HUES6 (cell line): ENCODE measurements around the gene ME3.

Experiments used
- H3K27ac ChIP-seq: 2 replicates; pipeline ENCODE4 v1.7.0; 2013; ENCODE audit warnings: low read depth, mild to moderate bottlenecking, low read length, inconsistent platforms
- H3K27me3 ChIP-seq: 2 replicates; pipeline ENCODE4 v1.6.1; 2013; ENCODE audit warnings: low read length; ENCODE audit not compliant: control insufficient read depth, insufficient read depth
- H3K36me3 ChIP-seq: 2 replicates; pipeline ENCODE4 v1.6.1; 2013; ENCODE audit warnings: low read length; ENCODE audit not compliant: control insufficient read depth, insufficient read depth
- H3K4me1 ChIP-seq: 2 replicates; pipeline ENCODE4 v1.6.1; 2013; ENCODE audit warnings: low read length; ENCODE audit not compliant: control insufficient read depth, insufficient read depth
- H3K4me3 ChIP-seq: 2 replicates; pipeline ENCODE4 v1.5.1; 2013; ENCODE audit warnings: low read depth, low read length
- H3K9ac ChIP-seq: one replicate; pipeline ENCODE4 v1.6.1; 2013; ENCODE audit warnings: mild to moderate bottlenecking, low read length
- H3K9me3 ChIP-seq: 2 replicates; pipeline ENCODE4 v1.6.1; 2013; ENCODE audit warnings: low read depth, low read length; ENCODE audit not compliant: control insufficient read depth, insufficient read depth

The ME3 gene

DNA sequence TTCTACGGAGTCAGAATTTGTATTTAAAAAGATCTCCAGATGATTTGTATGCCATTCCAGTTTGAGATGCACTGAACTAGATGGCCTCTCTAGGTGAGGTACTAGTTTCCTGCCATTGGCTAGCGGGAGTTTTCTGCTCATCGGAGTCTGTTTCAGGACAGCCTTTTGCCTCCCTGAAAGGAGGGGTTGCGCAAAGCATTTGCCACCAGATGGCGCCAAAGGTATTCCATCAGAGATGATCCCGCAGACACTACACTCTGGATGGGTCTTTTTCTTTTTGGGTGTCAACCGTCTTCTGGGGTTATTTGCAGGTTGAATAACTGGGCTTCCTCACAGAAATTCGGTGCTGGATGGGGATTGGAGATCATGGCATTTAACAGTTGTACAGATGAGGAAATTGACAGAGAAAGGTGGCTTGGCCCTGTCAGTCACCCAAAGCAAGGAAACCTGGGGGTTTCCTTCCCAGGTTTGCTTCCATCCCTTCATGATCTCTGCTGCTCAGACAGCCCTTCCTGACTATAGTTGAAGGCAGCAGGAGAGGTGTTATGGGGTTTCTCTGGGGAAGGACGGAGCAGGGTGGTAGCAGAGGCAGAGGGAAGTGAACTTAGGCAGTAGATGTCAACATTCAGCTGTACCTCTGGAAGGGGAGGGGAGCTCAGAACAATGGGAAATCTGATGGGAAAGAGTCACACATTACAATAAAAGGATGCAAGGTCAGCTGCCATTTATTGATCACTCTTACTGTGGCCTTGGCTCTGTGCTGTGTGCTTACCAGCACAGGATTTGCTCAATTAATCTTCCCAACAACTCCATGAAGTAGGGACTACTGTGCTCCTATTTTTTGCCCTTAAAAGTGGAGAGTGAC is 216.1 kb downstream of the ME3 start:
- Histone ChIP-seq H3K27me3 (no peaks in the 10 kb centered on the region), H3K4me3 (no peak overlapping the region), H3K36me3 (no peaks in the 10 kb centered on the region), H3K4me1 (peaks cover 18% of the 10 kb centered on the region; the same call in 1 of the 2 replicates), H3K9me3 (no peaks in the 10 kb centered on the region), H3K9ac (no peak overlapping the region), H3K27ac (no peak overlapping the region)

DNA sequence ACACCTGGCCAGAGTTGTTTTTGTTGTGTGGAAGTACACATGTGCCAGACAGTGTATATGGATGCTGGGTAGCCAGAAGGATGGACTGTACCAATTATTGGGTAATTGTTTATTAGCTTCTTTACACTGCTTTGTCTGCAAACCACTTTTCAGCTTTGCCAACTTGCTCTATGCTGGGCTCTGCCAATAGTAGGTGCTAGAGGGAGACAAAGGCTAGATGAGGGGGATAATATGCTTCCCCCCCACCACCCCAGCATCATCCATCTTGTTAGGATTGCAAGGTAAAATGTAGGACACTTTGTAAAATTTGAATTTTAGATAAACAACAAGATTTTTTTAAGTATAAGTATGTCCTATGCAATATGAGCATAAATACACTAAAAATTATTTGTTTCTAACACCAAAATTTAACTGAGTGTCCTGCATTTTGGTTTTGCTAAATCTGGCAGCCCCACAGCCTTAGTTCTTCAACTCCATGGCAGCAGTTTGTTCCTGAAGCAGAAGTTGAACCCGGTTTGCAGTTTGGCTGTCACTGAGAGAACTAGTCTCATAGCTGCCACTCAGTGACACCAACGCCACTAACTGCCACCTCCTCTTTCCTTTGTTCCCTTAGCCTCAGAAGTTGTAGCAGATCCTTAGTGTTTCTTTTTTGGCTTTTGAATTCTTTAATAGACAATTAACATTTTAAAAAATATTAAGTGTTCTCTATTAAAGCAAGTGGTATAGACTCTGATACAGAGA is 219.0 kb downstream of the ME3 start:
- Histone ChIP-seq H3K36me3 (no peaks in the 10 kb centered on the region), H3K27ac (no peak overlapping the region), H3K27me3 (no peaks in the 10 kb centered on the region), H3K9ac (no peak overlapping the region), H3K4me1 (0 out of 2 replicates have a peak, but pooled peaks cover 5% of the 10 kb centered on the region), H3K4me3 (no peak overlapping the region), H3K9me3 (no peaks in the 10 kb centered on the region)

DNA sequence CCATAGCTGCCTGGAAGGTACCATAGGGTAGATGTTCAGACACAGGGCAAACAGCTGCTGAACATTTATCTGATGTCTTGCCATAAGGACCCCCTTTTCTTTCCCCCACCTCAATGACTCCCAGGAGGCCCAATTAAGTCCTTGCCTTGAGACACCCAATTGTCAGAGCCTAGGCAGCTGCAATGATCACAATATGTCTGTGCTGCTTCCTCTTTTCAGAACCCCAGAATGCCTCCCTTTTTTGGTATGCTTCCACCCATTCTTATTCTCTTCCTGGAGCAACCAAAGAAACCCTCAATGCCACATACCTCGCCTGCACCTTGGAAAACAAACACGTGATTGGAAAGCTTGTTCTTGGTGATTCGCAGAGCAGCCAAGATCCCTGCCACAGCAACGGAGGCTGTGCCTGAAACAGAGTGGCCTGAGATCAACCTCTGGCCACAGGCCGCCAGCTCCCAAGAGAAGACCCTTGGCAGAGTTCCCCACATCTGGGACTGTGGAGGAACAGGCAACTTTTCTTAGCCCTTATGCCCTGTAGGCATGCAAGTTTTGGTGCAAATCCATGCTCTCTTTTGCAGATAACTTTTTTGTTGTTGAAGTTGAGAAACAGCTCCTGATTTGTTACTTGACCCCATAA is 222.3 kb downstream of the ME3 start:
- no peak overlapping the region for H3K9ac ChIP-seq
- no peaks in the 10 kb centered on the region for H3K27me3 ChIP-seq
- H3K4me1 ChIP-seq = no peaks in the 10 kb centered on the region
- no peaks in the 10 kb centered on the region for H3K36me3 ChIP-seq
- H3K9me3 ChIP-seq = no peaks in the 10 kb centered on the region
- no peak overlapping the region for H3K27ac ChIP-seq
- H3K4me3 ChIP-seq = no peak overlapping the region

DNA sequence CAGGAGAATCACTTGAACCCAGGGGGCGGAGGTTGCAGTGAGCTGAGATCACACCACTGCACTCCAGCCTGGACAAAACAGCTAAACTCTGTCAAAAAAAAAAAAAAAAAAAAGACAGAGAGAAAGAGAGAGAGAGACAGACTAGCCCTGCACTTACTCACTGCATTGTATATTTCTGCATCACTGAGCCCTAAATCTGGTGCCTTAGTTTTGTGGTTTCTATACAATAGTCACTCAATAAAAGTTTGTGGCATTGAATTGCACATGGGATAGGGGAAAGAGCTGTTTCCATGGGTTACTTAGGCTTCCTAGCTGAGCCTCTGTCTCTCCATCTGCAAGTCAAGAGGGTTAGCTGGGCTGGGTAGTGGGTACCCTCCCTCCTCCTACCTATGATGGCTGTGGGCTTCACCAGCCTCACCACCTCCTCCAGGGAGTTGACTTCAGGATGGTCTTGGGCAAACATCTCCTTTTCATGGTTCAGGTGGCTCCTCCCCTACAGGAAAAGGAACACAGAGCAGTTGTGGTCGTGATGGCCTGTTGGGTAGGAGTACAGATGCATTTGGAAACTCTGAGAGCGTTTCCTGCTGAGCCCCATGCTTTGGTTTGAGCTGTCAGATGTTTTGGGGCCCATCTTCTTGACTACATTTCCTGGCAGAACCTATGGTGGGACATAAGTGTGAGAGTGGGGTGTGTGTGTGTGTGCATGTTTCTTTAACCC is 224.5 kb downstream of the ME3 start:
- Histone ChIP-seq H3K27me3 (no peaks in the 10 kb centered on the region), H3K27ac (no peak overlapping the region), H3K36me3 (no peaks in the 10 kb centered on the region), H3K9me3 (no peaks in the 10 kb centered on the region), H3K9ac (no peak overlapping the region), H3K4me1 (no peaks in the 10 kb centered on the region), H3K4me3 (no peak overlapping the region)

DNA sequence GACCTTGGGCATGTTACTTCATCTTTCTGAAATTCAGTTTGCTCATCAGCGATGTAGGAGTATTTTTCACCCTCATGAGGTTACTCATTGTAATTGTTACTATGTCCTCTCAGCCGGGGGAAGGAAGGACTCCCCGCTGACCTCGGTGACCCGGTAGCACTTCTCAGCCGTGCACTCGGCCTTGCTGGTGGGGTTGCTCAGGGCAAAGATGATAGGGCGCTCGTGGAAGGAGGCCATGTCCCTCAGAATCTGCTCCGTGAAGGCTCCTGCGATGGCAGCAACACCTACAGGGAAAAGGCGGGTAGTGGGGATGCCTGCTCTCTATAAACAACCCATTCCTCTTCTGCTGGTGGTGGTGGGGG is 225.5 kb downstream of the ME3 start:
- Histone ChIP-seq H3K4me1 (no peaks in the 10 kb centered on the region), H3K9me3 (no peaks in the 10 kb centered on the region), H3K9ac (no peak overlapping the region), H3K27me3 (no peaks in the 10 kb centered on the region), H3K4me3 (no peak overlapping the region), H3K36me3 (no peaks in the 10 kb centered on the region), H3K27ac (no peak overlapping the region)

DNA sequence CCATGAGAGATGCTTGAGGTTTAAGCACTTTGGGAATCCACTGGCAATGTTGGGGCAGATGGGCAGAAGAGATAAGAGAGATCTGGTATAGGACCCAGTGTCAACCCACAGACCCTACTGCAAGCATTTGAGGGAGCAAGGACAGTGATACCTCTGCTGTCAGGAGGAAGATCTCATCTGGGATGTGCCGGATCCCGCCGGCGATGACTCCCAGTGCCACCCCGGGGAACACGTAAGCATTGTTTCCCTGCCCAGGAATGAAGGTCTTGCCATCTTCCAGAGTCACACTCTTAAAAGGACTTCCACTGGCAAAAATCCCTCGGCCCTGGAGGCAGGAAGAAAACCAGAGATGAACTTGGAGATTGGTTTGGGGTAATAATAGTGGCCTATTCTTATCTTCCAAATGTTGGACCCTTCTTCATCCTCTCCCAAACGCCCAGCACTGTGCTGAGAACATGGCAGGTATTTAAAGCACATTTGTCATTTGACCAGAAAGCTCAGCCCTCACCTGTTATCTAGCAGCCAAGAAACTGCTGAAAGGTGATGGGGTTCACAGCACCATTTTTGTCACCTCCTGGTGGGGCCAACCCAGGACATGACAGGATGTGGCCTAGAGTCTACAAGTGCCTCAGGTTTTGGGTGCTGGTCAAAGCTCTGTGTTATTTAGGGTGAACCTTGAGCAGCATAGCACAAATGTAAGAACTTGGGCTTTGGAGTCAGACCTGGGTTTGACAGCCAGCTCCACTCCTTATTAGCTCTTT is 226.1 kb downstream of the ME3 start:
- no peaks in the 10 kb centered on the region for H3K27me3 ChIP-seq
- no peak overlapping the region for H3K4me3 ChIP-seq
- H3K9ac ChIP-seq = no peak overlapping the region
- no peak overlapping the region for H3K27ac ChIP-seq
- no peaks in the 10 kb centered on the region for H3K4me1 ChIP-seq
- no peaks in the 10 kb centered on the region for H3K36me3 ChIP-seq
- no peaks in the 10 kb centered on the region for H3K9me3 ChIP-seq

DNA sequence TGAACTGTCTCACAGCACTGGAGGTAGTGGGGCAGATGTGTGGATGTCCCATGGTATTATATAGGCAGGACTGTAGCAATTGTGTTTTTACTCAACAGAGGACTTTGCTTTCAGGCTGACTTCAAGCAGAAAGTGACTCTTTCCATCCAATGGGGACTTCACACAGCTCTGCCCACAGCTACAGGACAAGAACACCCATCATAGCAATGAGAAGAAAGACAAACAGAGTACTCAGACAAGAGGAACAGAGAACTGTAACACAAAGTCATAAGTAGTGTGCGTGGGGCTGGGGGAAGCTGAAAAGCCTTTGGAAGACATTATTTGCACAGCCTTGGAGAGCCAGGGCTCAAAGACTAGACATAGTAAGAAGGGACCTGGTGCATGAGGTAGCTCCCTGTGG is 227.4 kb downstream of the ME3 start:
- no peaks in the 10 kb centered on the region for H3K4me1 ChIP-seq
- no peak overlapping the region for H3K9ac ChIP-seq
- no peaks in the 10 kb centered on the region for H3K36me3 ChIP-seq
- no peaks in the 10 kb centered on the region for H3K27me3 ChIP-seq
- H3K27ac ChIP-seq = no peak overlapping the region
- no peaks in the 10 kb centered on the region for H3K9me3 ChIP-seq
- H3K4me3 ChIP-seq = no peak overlapping the region

DNA sequence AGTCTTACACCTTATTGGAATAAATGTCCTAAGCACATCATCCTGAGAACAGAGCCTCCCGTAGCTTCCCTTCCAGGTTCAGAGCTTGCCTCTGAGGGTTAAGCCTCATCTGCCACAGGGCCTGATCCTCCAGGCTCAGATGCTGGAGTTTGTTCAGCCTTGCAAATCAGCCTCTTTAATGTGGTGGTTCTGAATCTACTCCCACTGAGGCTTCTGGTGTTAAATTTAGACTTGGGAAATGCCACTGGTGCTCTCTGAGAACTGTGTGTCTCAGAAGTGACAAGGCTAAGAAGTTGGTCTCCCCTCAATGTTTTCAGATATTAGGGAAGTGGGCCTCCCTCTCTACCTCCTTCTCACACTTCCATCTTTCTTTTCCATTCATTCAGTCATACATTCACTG is 229.0 kb downstream of the ME3 start:
- H3K9me3 ChIP-seq = no peaks in the 10 kb centered on the region
- H3K27ac ChIP-seq = no peak overlapping the region
- no peaks in the 10 kb centered on the region for H3K27me3 ChIP-seq
- no peak overlapping the region for H3K4me3 ChIP-seq
- H3K36me3 ChIP-seq = no peaks in the 10 kb centered on the region
- no peaks in the 10 kb centered on the region for H3K4me1 ChIP-seq
- no peak overlapping the region for H3K9ac ChIP-seq

DNA sequence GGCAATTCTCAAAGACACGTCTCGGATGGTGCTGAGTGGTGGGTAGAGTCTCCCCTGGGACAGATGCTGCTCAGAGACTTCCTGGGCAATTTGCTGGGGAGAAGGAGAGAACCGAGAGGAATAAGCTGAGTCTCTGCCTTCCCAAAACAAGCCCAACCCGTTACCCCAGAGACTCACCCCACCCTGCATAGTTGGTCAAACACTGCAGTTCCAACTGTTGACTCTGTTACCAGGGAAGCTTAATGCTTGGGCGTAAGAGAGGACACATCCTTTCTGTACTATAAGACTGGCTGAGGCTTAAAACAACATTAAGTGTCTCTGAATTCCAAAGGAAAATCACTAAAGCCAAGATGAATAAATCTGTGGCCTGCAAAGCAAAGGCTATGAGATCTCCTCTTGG is 229.6 kb downstream of the ME3 start:
- no peaks in the 10 kb centered on the region for H3K27me3 ChIP-seq
- H3K27ac ChIP-seq = no peak overlapping the region
- no peak overlapping the region for H3K9ac ChIP-seq
- H3K36me3 ChIP-seq = no peaks in the 10 kb centered on the region
- H3K4me3 ChIP-seq = no peak overlapping the region
- no peaks in the 10 kb centered on the region for H3K9me3 ChIP-seq
- no peaks in the 10 kb centered on the region for H3K4me1 ChIP-seq

DNA sequence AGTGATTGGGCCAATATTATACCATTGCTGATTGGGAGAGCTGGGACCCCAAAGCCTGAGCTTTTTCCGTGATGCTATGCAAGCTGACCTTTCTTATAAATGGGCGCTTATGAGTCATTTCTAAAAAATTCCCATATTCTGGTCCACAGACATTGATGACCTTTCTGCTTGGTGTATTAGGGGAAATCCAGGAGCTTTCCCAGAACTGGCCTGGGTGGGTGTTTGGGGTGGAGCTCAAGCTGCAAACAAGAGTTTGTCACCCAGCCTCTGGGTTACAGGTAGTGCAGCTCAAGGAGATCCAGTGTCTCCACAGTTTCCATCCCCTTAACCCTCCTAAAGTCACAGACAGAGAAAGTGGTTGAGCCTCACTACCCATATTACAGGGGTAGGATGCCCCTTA is 230.0 kb downstream of the ME3 start:
- Histone ChIP-seq H3K36me3 (no peaks in the 10 kb centered on the region), H3K4me1 (no peaks in the 10 kb centered on the region), H3K27me3 (no peaks in the 10 kb centered on the region), H3K9ac (no peak overlapping the region), H3K4me3 (no peak overlapping the region), H3K9me3 (no peaks in the 10 kb centered on the region), H3K27ac (no peak overlapping the region)
